Astrocyte (in vitro differentiated cells and primary cell): Measurements from ENCODE around the gene HHLA2.
"Not testable (repeated sequence)": the region's sequence is repeated elsewhere in the genome, so short reads cannot be mapped to it uniquely, and the experiment has no call there.

Source experiments
- CTCF ChIP-seq: IDR thresholded peaks from 2 replicates; pipeline ENCODE4 v1.5.1; 2011; ENCODE audit warnings: low read depth, mild to moderate bottlenecking, inconsistent platforms, low read length, moderate library complexity; ENCODE audit not compliant: insufficient read depth
- EZH2 ChIP-seq: IDR thresholded peaks from 2 replicates; pipeline ENCODE4 v1.6.1; 2012; ENCODE audit warnings: mild to moderate bottlenecking, low read length, inconsistent platforms; ENCODE audit not compliant: insufficient read depth

GRCh38 chr3:108288193-108288592 is 8.2 kb upstream of the HHLA2 start:
- TF ChIP-seq CTCF, EZH2: not testable (repeated sequence)
